GM12892 (cell line): ENCODE results near the gene RFX4.

Experiments
- POLR2A ChIP-seq: IDR thresholded peaks from 2 replicates; pipeline ENCODE4 v1.6.1; 2011; ENCODE audit warnings: low read depth, low read length, control low read depth
- POLR2AphosphoS5 ChIP-seq: IDR thresholded peaks from 2 replicates; pipeline ENCODE4 v1.6.1; 2011; ENCODE audit warnings: low read depth, low read length, control low read depth
- TAF1 ChIP-seq: IDR thresholded peaks from 2 replicates; pipeline ENCODE4 v1.6.1; 2011; ENCODE audit warnings: low read depth, mild to moderate bottlenecking, control low read depth, low read length, borderline replicate concordance

DNA sequence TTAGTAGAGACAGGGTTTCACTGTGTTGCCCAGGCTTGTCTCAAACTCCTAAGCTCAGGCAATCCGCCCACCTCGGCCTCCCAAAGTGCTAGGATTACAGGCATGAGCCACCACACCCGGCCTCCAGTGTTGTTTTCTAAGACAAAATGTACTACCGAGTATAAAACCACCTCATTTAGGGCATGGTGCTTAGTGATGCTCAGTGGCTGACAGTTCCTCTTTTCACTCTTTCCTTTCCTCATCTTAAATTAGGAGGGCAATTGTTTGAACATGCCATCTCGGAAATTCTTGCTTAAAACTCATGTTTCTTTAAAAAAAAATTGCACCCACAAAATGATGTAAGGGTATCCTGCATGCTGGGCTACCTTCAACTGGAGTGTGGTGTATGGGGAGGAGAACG lies 89.0 kb downstream of the RFX4 start:
- TF ChIP-seq POLR2A (no peak), POLR2AphosphoS5 (no peak), TAF1 (no peak)
